Ovary (tissue), 9 donors: ENCODE results near the gene SCN1A. TPM values are rescaled to one million over a fixed set of nuclear protein-coding genes. Genes with fewer than 3 reads are reported as not detected.
"Not testable (repeated sequence)": the region's sequence is repeated elsewhere in the genome, so short reads cannot be mapped to it uniquely, and the experiment has no call there.

Experiments
- DNase-seq, 5 donors: peaks; one replicate each; pipeline ENCODE4 v3.0.0-alpha.2; 2019 to 2020
- H3K27ac ChIP-seq, 2 donors: fragments of 200-600 bp; one replicate each; pipeline versions ENCODE4 v1.5.1 to v1.8.0; 2019 to 2022
- H3K27me3 ChIP-seq: fragments of 200-600 bp; one replicate; pipeline ENCODE4 v1.8.0; 2022
- H3K36me3 ChIP-seq: fragments of 200-600 bp; sonication (generic); one replicate; pipeline ENCODE4 v1.5.1; 2019
- H3K4me1 ChIP-seq: one replicate; pipeline ENCODE4 v1.8.1; 2013; ENCODE audit warnings: mild to moderate bottlenecking, moderate library complexity; ENCODE audit not compliant: insufficient read depth
- H3K4me3 ChIP-seq: fragments of 200-600 bp; sonication (generic); one replicate; pipeline ENCODE4 v1.5.1; 2017
- H3K9me3 ChIP-seq, 2 donors: fragments of 200-600 bp in 1 of 2; sonication (generic) in 1 of 2; one replicate each; pipeline versions ENCODE4 v1.5.1 to v1.8.1; 2013 to 2019; ENCODE audit warnings: mild to moderate bottlenecking in 1 of 2, moderate library complexity in 1 of 2
- CTCF ChIP-seq, 3 donors: fragments of 450-650 bp in 2 of 3; fragments of 200-600 bp in 1 of 3; IDR thresholded peaks; one replicate each; pipeline versions ENCODE4 v1.5.1 to v1.8.0; 2016 to 2022; ENCODE audit warnings: antibody characterized with exemption in 3 of 3, mild to moderate bottlenecking in 1 of 3
- EP300 ChIP-seq: sonication (generic); formaldehyde crosslinking; IDR thresholded peaks from one replicate; pipeline ENCODE4 v1.6.1; 2017; ENCODE audit warnings: antibody characterized with exemption
- POLR2A ChIP-seq: fragments of 450-650 bp; IDR thresholded peaks from one replicate; pipeline ENCODE4 v1.6.1; 2017; ENCODE audit warnings: antibody characterized with exemption, mild to moderate bottlenecking, moderate library complexity
- WGBS, 3 donors: extraction: QIAGEN DNeasy Blood & Tissue Kit in 1 of 3; methylation state at CpG; one replicate each; pipeline versions ENCODE4 v1.1.5 to v1.1.7; 2013 to 2017; 5-methylcytosine and 5-hydroxymethylcytosine counted together
- intact Hi-C, 4 donors: fragments of 100-400 bp; cut with DNase I; formaldehyde crosslinking; loops; one replicate each; pipeline versions ENCODE4 v1.11.0 to v1.15.1; 2022 to 2023
- polyA plus RNA-seq, 2 donors: library from polyadenylated mRNA; stranded (reverse); fragments of 200-250 nt in 1 of 2; fragments of 350-450 nt in 1 of 2; fragmentation: Illumina TruSeq in 1 of 2; extraction: RNeasy Lipid Tissue Mini Kit (QIAGEN cat#74804) in 1 of 2; gene quantifications; one replicate each; pipeline ENCODE4 v1.2.3, GENCODE V29; 2013 to 2014
- total RNA-seq, 7 donors: library from RNA; depleted of rRNA in 2 of 7; stranded (reverse); fragments of >200 nt in 2 of 7; fragmentation: NEBNext Ultra II Directional in 3 of 7; extraction: Animal tissue kit (Norgen Biotek cat#: 25700) in 3 of 7; gene quantifications; one replicate each; pipeline versions ENCODE4 v1.1.0 to v1.2.4, GENCODE V29; 2016 to 2023
- donor health status: DM: no; HTN: no; CAD: no; lungs with moderate emphysema.
- donor health status: DM: no; HTN: no; CAD: no.
- donor health status: Bipolar disorder and iron deficiency.
- donor health status: DM: yes; HTN: yes; CAD: no.
- donor health status: DM: no; HTN: no; CAD: no.
- donor health status: DM: yes; HTN: yes; CAD: no.

The SCN1A gene
- total and polyA plus RNA-seq, 9 donors, result under 0.01 to 5.6 (median 0.34) TPM; not detected in 5

GRCh38 chr2:165985120-165985519 lies 142.7 kb downstream of the SCN1A start:
- no peak for DNase-seq
- Histone ChIP-seq H3K27ac (no peak overlapping the region), H3K4me3 (no peak overlapping the region), H3K9me3 (no peaks in the 10 kb centered on the region), H3K36me3 (no peaks in the 10 kb centered on the region), H3K4me1 (no peaks in the 10 kb centered on the region), H3K27me3 (no peaks in the 10 kb centered on the region)
- intact Hi-C loops, result no loop called here
- TF ChIP-seq POLR2A, result no peak
- no peak for TF ChIP-seq CTCF (IDR thresholded peaks at IDR 0.05)
- no peak for TF ChIP-seq EP300

GRCh38 chr2:165972161-165972560 lies 155.7 kb downstream of the SCN1A start:
- DNase-seq, H3K36me3 ChIP-seq, H3K27ac ChIP-seq, intact Hi-C loops, H3K9me3 ChIP-seq, H3K4me3 ChIP-seq, H3K4me1 ChIP-seq, H3K27me3 ChIP-seq: not testable (repeated sequence)

DNA sequence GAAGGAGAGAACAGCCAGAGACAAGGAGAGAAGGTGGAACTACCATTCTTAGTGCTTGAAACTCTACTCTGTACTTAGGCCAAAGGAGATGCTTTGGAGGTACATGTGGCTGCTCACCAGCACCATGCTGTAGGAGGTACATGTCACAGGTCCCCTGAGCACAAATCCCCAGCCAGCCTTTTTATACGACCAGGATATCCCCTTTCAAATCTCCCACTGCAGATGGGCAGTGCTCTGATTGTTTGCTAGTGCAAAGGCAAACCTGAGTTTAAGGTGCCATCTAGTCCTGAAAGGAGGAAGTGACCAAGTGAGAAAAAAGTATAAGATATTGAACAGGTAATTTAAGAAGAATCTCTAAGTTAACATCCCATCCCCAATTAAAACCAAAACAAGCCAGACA lies 157.2 kb downstream of the SCN1A start:
- intact Hi-C loops, result no loop called here

GRCh38 chr2:165969227-165969626 lies 158.6 kb downstream of the SCN1A start:
- TF ChIP-seq CTCF (IDR thresholded peaks at IDR 0.05), result no peak
- intact Hi-C loops, result no loop called here
- WGBS, 3 donors, result 32 to 49% (median 38%) methylated on average over 2 of the region's 2 CpGs
- H3K27ac ChIP-seq, result no peak overlapping the region
- no peaks in the 10 kb centered on the region for H3K9me3 ChIP-seq
- no peak for DNase-seq
- H3K27me3 ChIP-seq, result no peaks in the 10 kb centered on the region
- H3K4me1 ChIP-seq, result no peaks in the 10 kb centered on the region
- H3K36me3 ChIP-seq, result no peaks in the 10 kb centered on the region
- H3K4me3 ChIP-seq, result no peak overlapping the region

More for the DNA sequence above, 157.2 kb downstream of the SCN1A start:
- Histone ChIP-seq H3K4me1 (no peaks in the 10 kb centered on the region), H3K36me3 (no peaks in the 10 kb centered on the region), H3K27me3 (no peaks in the 10 kb centered on the region), H3K4me3 (no peak overlapping the region), H3K27ac (no peak overlapping the region), H3K9me3 (no peaks in the 10 kb centered on the region)
- 0 to 6% (median 4%) methylated on average over 1 of the region's 1 CpG for WGBS, 3 donors
- TF ChIP-seq EP300, result no peak
- no peak for TF ChIP-seq POLR2A
- TF ChIP-seq CTCF (IDR thresholded peaks at IDR 0.05), result no peak
- DNase-seq, result no peak

DNA sequence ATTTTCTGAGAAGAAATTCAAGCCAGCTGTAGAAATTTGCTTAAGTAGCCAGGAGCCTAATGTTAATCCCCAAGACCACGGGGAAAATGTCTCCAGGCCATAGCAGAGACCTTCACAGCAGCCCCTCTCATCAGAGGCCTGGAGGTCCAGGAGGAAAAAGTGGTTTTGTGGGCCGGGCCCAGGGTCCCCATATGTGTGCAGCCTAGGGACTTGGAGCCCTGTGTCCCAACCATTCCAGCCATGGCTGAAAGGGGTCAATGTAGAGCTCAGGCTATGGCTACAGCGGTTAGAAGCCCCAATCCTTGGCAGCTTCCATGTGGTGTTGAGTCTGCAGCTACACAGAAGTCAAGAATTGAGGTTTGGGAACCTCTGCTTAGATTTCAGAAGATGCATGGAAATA lies 160.1 kb downstream of the SCN1A start:
- Histone ChIP-seq H3K4me3 (no peak overlapping the region), H3K9me3 (no peaks in the 10 kb centered on the region), H3K36me3 (no peaks in the 10 kb centered on the region), H3K27ac (no peak overlapping the region), H3K4me1 (no peaks in the 10 kb centered on the region), H3K27me3 (no peaks in the 10 kb centered on the region)
- 80 to 94% (median 94%) methylated on average over 2 to 3 of the region's 3 CpGs for WGBS, 3 donors
- TF ChIP-seq POLR2A, result no peak
- no peak for TF ChIP-seq EP300
- TF ChIP-seq CTCF (IDR thresholded peaks at IDR 0.05), result no peak
- DNase-seq, result no peak
- intact Hi-C loops, result no loop called here
